ENCODE measurements around the gene DEGS1. TPM values are rescaled to one million over a fixed set of nuclear protein-coding genes. Genes with fewer than 3 reads are reported as not detected.

The DEGS1 gene
- total and polyA plus RNA-seq, 8 donors: 9.0 to 22.7 (median 11.0) TPM

DNA sequence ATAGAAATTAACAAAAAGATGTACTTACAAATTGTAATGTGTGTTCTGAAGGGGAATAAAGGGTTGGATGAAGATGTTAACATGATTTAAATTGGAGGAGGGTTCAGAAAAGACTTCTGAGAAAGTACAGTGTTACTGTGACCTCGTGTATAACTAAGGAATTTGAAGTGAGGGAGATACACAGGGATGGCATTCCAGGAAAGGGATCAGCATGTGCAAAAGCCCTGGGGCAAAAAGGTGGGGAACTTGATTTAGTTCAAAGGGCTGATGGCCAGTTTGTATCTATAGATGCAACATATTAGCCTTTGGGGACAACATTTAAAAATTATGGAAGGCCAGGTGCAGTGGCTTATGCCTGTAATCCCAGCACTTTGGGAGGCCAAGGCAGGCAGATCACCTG, 33.3 kb upstream of the DEGS1 start:
- H3K4me3 ChIP-seq: no peak overlapping the region
- no peaks in the 10 kb centered on the region for H3K9me3 ChIP-seq
- ATAC-seq: no peak
- no peak for FAIRE-seq
- intact Hi-C loops (cut with DNase I): no loop called here
- 59% methylated on average over 1 of the region's 1 CpG for WGBS, 2 donors
- H3K27ac ChIP-seq: no peak overlapping the region
- DNase-seq: no peak
- H3K27me3 ChIP-seq: no peaks in the 10 kb centered on the region
- no peak for TF ChIP-seq CTCF (IDR thresholded peaks at IDR 0.05)
- no peaks in the 10 kb centered on the region for H3K36me3 ChIP-seq
- no peaks in the 10 kb centered on the region for H3K4me1 ChIP-seq

- intact Hi-C loops (cut with DNase I): no loop called here
- 77 to 95% methylated on average over 3 of the region's 3 CpGs for WGBS, 2 donors
- Histone ChIP-seq H3K27me3 (no peaks in the 10 kb centered on the region), H3K4me3 (no peak overlapping the region), H3K4me1 (no peaks in the 10 kb centered on the region), H3K9me3 (no peaks in the 10 kb centered on the region), H3K36me3 (peaks cover 0 to 4% (median 0%) of the 10 kb centered on the region in 3 donors), H3K27ac (no peak overlapping the region)
- TF ChIP-seq CTCF (IDR thresholded peaks at IDR 0.05): no peak
- DNase-seq: no peak
- no peak for FAIRE-seq
- ATAC-seq: no peak
Measured at GRCh38 chr1:224151117-224151516, 31.9 kb upstream of the DEGS1 start.

GRCh38 chr1:224157316-224157715, 25.7 kb upstream of the DEGS1 start:
- no peak for TF ChIP-seq CTCF (IDR thresholded peaks at IDR 0.05)
- H3K27me3 ChIP-seq: no peaks in the 10 kb centered on the region
- ATAC-seq (no peak), FAIRE-seq (no peak), DNase-seq (no peak)
- intact Hi-C loops (cut with DNase I): no loop called here
- no peaks in the 10 kb centered on the region for H3K9me3 ChIP-seq
- 93 to 96% methylated on average over 11 of the region's 11 CpGs for WGBS, 2 donors
- no peaks in the 10 kb centered on the region for H3K4me1 ChIP-seq
- no peak overlapping the region for H3K27ac ChIP-seq
- H3K4me3 ChIP-seq: no peak overlapping the region
- peaks cover 0 to 9% (median 4%) of the 10 kb centered on the region in 3 donors for H3K36me3 ChIP-seq

DNA sequence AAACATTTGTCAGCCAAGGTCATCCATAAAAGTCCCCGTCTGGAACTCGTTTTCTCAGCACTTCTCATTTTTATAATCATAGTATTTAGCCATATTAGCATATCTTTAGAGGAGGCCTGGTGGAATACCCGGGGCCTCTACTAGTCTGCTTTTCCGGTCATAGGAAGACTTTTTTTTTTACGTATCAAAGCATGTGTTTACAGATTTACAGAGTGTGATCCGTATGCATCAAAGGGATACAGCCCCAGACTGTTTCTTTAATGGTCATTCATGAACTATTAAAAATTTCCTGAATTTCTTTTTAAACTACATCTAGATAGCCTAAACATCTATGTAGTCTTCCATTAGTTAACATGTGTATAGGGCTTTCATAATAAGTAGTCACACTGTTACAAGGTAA, 23.5 kb upstream of the DEGS1 start:
- intact Hi-C loops (cut with DNase I): no loop called here
- TF ChIP-seq CTCF (IDR thresholded peaks at IDR 0.05): no peak
- no peak for ATAC-seq
- Histone ChIP-seq H3K36me3 (peaks cover 0 to 9% (median 4%) of the 10 kb centered on the region in 3 donors), H3K9me3 (no peaks in the 10 kb centered on the region), H3K4me3 (no peak overlapping the region), H3K4me1 (no peaks in the 10 kb centered on the region), H3K27me3 (no peaks in the 10 kb centered on the region), H3K27ac (no peak overlapping the region)
- 73 to 74% methylated on average over 6 of the region's 6 CpGs for whole genome bisulfite sequencing, 2 donors
- DNase-seq: no peak
- FAIRE-seq: no peak

GRCh38 chr1:224160171-224160682, 22.8 kb upstream of the DEGS1 start:
- intact Hi-C loops (cut with DNase I): no loop called here
- 90 to 93% methylated on average over 9 of the region's 9 CpGs for WGBS, 2 donors
- Histone ChIP-seq H3K36me3 (peaks cover 0 to 9% (median 4%) of the 10 kb centered on the region in 3 donors), H3K4me3 (no peak overlapping the region), H3K27ac (no peak overlapping the region), H3K27me3 (no peaks in the 10 kb centered on the region), H3K9me3 (no peaks in the 10 kb centered on the region), H3K4me1 (no peaks in the 10 kb centered on the region)
- no peak for FAIRE-seq
- DNase-seq: no peak
- no peak for ATAC-seq
- no peak for TF ChIP-seq CTCF (IDR thresholded peaks at IDR 0.05)
